Lower lobe of right lung (tissue), 2 donors: ENCODE results near the gene SUN5. TPM values are rescaled to one million over a fixed set of nuclear protein-coding genes. Genes with fewer than 3 reads are reported as not detected.
"Not testable (repeated sequence)": the region's sequence is repeated elsewhere in the genome, so short reads cannot be mapped to it uniquely, and the experiment has no call there.

Experiments used
- ATAC-seq, 2 donors: fragments of 200-7000 bp; cut with Tn5 transposase; one replicate each; pipeline ENCODE4 v1.9.1; 2020 to 2022; ENCODE audit warnings: mild to moderate bottlenecking in 2 of 2, moderate library complexity in 2 of 2
- DNase-seq: peaks from one replicate; pipeline ENCODE4 v3.0.0-alpha.2; 2020
- H3K27ac ChIP-seq: fragments of 200-600 bp; one replicate; pipeline ENCODE4 v1.8.0; 2022
- H3K27me3 ChIP-seq: fragments of 200-600 bp; one replicate; pipeline ENCODE4 v1.8.0; 2022; ENCODE audit warnings: low read depth
- H3K36me3 ChIP-seq: fragments of 200-600 bp; one replicate; pipeline ENCODE4 v1.8.0; 2022; ENCODE audit warnings: mild to moderate bottlenecking
- H3K4me1 ChIP-seq: fragments of 200-600 bp; one replicate; pipeline ENCODE4 v1.8.0; 2022
- H3K4me3 ChIP-seq: fragments of 200-600 bp; one replicate; pipeline ENCODE4 v1.8.0; 2022; ENCODE audit warnings: mild to moderate bottlenecking
- H3K9me3 ChIP-seq: fragments of 200-600 bp; one replicate; pipeline ENCODE4 v1.8.0; 2022
- CTCF ChIP-seq: fragments of 200-600 bp; IDR thresholded peaks from one replicate; pipeline ENCODE4 v1.8.0; 2022; ENCODE audit warnings: antibody characterized with exemption, mild to moderate bottlenecking
- intact Hi-C: fragments of 100-400 bp; cut with DNase I; formaldehyde crosslinking; loops from one replicate; pipeline ENCODE4 v1.11.0; 2022
- total RNA-seq: library from RNA; stranded (reverse); fragmentation: NEBNext Ultra II Directional; extraction: Animal tissue kit (Norgen Biotek cat#: 25700); gene quantifications from one replicate; pipeline ENCODE4 v1.2.1, GENCODE V29; 2021
- donor health status: DM: no; HTN: yes; CAD: no; lungs with severe emphysema.

Gene SUN5
- total RNA-seq, 1 donor from 2014 or later, result not detected

- ATAC-seq (no peak), DNase-seq (no peak)
- H3K27me3 ChIP-seq, result peaks cover 6% of the 10 kb centered on the region
- no peak overlapping the region for H3K4me3 ChIP-seq
- H3K27ac ChIP-seq, result no peak overlapping the region
- no peak for TF ChIP-seq CTCF
- H3K4me1 ChIP-seq, result no peaks in the 10 kb centered on the region
- intact Hi-C loops, result no loop called here
- H3K9me3 ChIP-seq, result peaks cover 8% of the 10 kb centered on the region
- no peaks in the 10 kb centered on the region for H3K36me3 ChIP-seq
These were observed 43.1 kb downstream of the SUN5 start for GRCh38 chr20:32960849-32961731.

GRCh38 chr20:32960222-32960518 is 44.1 kb downstream of the SUN5 start:
- no peak for TF ChIP-seq CTCF
- DNase-seq, result no peak
- H3K36me3 ChIP-seq, result no peaks in the 10 kb centered on the region
- intact Hi-C loops, result no loop called here
- H3K27me3 ChIP-seq, result peaks cover 6% of the 10 kb centered on the region
- peak in 1 of 2 donors; percentile 11 for ATAC-seq
- no peak overlapping the region for H3K4me3 ChIP-seq
- H3K4me1 ChIP-seq, result no peaks in the 10 kb centered on the region
- peaks cover 9% of the 10 kb centered on the region for H3K9me3 ChIP-seq
- H3K27ac ChIP-seq, result no peak overlapping the region

- no peak for TF ChIP-seq CTCF
- Histone ChIP-seq H3K9me3 (peaks cover 9% of the 10 kb centered on the region), H3K27ac (no peak overlapping the region), H3K4me3 (no peak overlapping the region), H3K36me3 (no peaks in the 10 kb centered on the region), H3K4me1 (no peaks in the 10 kb centered on the region), H3K27me3 (peaks cover 6% of the 10 kb centered on the region)
- intact Hi-C loops, result no loop called here
- no peak for DNase-seq
- ATAC-seq, result no peak
These were observed 44.6 kb downstream of the SUN5 start for GRCh38 chr20:32959351-32960221.

- ATAC-seq (no peak), DNase-seq (no peak)
- H3K27me3 ChIP-seq, result peaks cover 5% of the 10 kb centered on the region
- H3K9me3 ChIP-seq, result peaks cover 9% of the 10 kb centered on the region
- no peak overlapping the region for H3K4me3 ChIP-seq
- no peak overlapping the region for H3K27ac ChIP-seq
- no peaks in the 10 kb centered on the region for H3K4me1 ChIP-seq
- intact Hi-C loops, result no loop called here
- H3K36me3 ChIP-seq, result no peaks in the 10 kb centered on the region
- no peak for TF ChIP-seq CTCF
These were observed 45.7 kb downstream of the SUN5 start for GRCh38 chr20:32958574-32958973.

- intact Hi-C loops, result no loop called here
- no peaks in the 10 kb centered on the region for H3K4me1 ChIP-seq
- H3K9me3 ChIP-seq, result peaks cover 9% of the 10 kb centered on the region
- ATAC-seq (no peak), DNase-seq (no peak)
- no peaks in the 10 kb centered on the region for H3K36me3 ChIP-seq
- TF ChIP-seq CTCF, result no peak
- H3K27ac ChIP-seq, result no peak overlapping the region
- no peak overlapping the region for H3K4me3 ChIP-seq
- H3K27me3 ChIP-seq, result no peaks in the 10 kb centered on the region
These were observed 46.8 kb downstream of the SUN5 start for GRCh38 chr20:32957459-32957858.

GRCh38 chr20:32950539-32950938 is 53.7 kb downstream of the SUN5 start:
- not testable (repeated sequence) for DNase-seq

More at GRCh38 chr20:32950539-32950938, 53.7 kb downstream of the SUN5 start:
- H3K27me3 ChIP-seq, H3K4me1 ChIP-seq, H3K27ac ChIP-seq, H3K4me3 ChIP-seq, intact Hi-C loops, H3K36me3 ChIP-seq, ATAC-seq, H3K9me3 ChIP-seq: not testable (repeated sequence)
